ENCODE data around the gene PMEL.

The PMEL gene

DNA sequence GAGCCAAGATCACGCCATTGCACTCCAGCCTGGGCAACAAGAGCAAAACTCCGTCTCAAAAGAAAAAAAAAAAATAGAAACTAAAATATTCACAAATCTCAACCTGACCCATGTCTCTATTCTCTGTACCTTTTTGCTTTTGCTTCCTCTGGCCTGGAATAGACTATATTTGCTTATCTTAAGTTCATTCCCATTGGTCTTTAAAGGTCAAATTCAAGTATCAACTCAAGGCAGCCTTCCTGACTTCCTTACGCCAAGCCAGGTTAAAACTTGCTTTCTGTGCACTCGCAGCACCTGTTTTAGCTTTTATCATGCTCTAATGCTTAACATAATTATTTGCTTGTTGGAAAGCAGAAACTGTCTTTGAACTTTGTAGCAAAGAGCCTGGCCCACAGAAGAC is 52.9 kb downstream of the PMEL start:
- no peak for DNase-seq

DNA sequence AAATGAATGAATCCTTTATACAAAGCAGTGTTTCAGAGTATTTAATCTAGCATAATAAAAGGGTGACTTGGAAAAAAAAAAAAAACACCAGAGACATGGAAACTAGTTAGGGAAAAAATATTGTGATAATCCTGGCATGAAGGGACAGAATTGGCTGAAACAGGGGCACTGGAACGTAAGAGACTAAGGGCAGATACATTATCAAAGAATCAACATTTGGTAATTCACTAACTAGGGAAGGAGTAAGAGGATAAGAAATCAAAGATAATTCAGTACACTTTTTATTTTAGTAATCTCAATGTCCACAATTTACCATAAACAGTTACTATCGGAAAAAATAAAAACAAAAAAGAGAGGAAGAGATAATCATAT is 56.3 kb downstream of the PMEL start:
- DNase-seq: no peak

DNA sequence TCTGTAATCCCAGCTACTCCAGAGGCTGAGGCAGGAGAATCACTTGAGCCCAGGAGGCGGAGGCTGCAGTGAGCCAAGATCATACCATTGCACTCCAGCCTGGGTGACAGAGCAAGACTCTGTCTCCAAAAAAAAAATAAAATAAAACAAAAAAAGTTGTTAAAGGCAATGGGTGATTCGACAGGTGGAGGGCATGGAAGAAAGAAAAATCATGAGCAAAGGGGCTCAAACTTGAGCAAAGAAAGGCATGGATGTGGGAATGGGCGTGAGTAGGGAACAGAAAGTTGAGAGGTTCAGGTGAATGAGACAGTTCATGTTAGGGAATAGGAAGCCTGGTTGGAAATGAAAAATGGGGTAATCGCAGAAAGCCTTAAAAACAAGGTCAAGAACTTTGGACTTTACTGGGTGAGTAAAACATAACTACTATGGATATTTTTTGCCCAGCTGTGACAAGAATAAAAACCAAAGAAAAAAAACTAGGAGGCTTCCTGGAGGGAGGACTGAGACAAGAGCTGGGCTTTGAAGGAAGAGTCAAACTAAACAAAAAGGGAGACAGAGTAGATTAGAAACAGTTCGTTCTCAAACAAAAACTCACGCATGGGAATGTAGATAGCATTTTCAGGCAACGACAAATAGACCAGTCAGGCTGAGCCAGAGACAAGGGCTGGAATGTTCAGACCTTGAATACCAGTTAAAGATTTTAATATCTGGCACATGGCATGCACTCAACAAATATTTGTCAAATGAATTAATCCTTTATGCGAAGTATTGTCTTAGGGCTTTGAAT is 56.9 kb downstream of the PMEL start:
- DNase-seq: no peak

DNA sequence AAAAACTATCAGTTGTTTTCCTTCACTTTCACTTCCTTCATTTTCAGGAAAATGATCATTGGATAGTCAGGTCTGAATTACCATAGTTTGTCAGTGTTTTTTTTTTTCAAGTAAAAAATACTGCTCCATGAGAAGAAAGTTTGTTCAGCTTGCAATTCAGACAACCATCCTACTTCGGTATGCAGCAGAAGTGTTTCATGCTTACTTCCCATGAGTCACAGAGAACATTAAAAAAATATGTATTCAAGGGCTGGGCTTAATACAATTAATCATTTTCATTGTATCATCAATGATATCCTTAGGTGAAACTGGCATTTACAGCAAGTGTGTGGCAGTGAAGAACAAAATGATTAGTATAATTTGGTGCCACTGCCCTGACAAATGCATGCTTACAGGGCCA is 59.8 kb downstream of the PMEL start:
- DNase-seq: no peak

Measured in hematopoietic multipotent progenitor cell treated with erythropoietin and hydrocortisone succinate and interleukin-3 and kit ligand, for 4 days (in vitro differentiated cells).